Activated CD4-positive, alpha-beta T cell treated with anti-CD3 and anti-CD28 coated beads, Interleukin-2, amount 10 ng/mL, durations not matched to agents 24 days and 14 days (primary cell): ENCODE results near the gene INO80E. TPM values are rescaled to one million over a fixed set of nuclear protein-coding genes. Genes with fewer than 3 reads are reported as not detected.

Source experiments
- DNase-seq: peaks from one replicate; pipeline ENCODE4 v3.0.0; 2022
- H3K27ac Mint-ChIP-seq: one replicate; pipeline ENCODE4 v1.8.0; 2022; ENCODE audit warnings: mild to moderate bottlenecking, mixed read lengths
- H3K27me3 Mint-ChIP-seq: one replicate; pipeline ENCODE4 v1.8.0; 2022; ENCODE audit warnings: mixed read lengths
- H3K36me3 Mint-ChIP-seq: one replicate; pipeline ENCODE4 v1.8.0; 2022; ENCODE audit warnings: low read depth, mild to moderate bottlenecking, mixed read lengths
- H3K4me1 Mint-ChIP-seq: one replicate; pipeline ENCODE4 v1.8.0; 2021; ENCODE audit warnings: mixed read lengths
- H3K4me3 Mint-ChIP-seq: one replicate; pipeline ENCODE4 v1.8.0; 2022; ENCODE audit warnings: mild to moderate bottlenecking, moderate library complexity, mixed read lengths
- H3K9me3 Mint-ChIP-seq: one replicate; pipeline ENCODE4 v1.8.0; 2021; ENCODE audit warnings: mixed read lengths
- intact Hi-C: fragments of 100-400 bp; cut with micrococcal nuclease; formaldehyde crosslinking; loops from one replicate; pipeline ENCODE4 v1.15.1; 2023
- total RNA-seq: library from RNA; stranded (reverse); gene quantifications from 2 replicates; pipeline ENCODE4 v1.2.3, GENCODE V29; 2022

Gene INO80E
- total RNA-seq, 1 donor from 2014 or later = 133 TPM

DNA sequence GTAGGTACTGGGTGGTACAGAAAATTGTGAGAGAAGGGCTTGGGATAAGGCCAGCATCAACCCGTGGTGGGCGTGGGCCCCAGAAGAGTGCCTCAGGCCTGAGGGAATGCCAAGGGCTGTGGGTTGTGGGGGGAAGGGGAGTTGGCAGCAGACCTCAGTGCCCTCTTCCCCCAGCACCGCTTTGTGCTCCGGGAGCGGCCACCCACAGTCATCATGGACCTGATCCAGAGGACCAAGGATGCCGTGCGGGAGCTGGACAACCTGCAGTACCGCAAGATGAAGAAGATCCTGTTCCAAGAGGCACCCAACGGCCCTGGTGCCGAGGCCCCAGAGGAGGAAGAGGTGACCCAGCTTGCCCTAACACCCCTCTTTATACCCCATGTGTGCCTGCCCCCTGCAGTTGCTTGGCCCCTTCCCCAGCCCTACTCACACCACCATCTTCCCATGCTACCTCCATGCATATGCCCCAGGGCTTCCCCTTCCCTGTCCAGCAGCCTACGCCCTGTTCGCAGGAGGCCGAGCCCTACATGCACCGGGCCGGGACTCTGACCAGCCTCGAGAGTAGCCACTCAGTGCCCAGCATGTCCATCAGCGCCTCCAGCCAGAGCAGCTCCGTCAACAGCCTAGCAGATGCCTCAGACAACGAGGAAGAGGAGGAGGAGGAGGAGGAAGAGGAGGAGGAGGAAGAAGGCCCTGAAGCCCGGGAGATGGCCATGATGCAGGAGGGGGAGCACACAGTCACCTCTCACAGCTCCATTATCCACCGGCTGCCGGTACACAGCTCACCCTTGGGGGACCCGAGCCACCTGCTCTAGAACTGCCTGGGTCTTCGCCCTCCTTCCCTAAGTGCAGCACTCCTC is 13.3 kb upstream of the INO80E start:
- H3K27me3 Mint-ChIP-seq = no peaks in the 10 kb centered on the region
- no peak overlapping the region for H3K4me3 Mint-ChIP-seq
- peaks cover 62% of the 10 kb centered on the region for H3K36me3 Mint-ChIP-seq
- H3K27ac Mint-ChIP-seq = no peak overlapping the region
- H3K4me1 Mint-ChIP-seq = no peaks in the 10 kb centered on the region
- DNase-seq = no peak
- H3K9me3 Mint-ChIP-seq = no peaks in the 10 kb centered on the region
- intact Hi-C loops = no loop called here

DNA sequence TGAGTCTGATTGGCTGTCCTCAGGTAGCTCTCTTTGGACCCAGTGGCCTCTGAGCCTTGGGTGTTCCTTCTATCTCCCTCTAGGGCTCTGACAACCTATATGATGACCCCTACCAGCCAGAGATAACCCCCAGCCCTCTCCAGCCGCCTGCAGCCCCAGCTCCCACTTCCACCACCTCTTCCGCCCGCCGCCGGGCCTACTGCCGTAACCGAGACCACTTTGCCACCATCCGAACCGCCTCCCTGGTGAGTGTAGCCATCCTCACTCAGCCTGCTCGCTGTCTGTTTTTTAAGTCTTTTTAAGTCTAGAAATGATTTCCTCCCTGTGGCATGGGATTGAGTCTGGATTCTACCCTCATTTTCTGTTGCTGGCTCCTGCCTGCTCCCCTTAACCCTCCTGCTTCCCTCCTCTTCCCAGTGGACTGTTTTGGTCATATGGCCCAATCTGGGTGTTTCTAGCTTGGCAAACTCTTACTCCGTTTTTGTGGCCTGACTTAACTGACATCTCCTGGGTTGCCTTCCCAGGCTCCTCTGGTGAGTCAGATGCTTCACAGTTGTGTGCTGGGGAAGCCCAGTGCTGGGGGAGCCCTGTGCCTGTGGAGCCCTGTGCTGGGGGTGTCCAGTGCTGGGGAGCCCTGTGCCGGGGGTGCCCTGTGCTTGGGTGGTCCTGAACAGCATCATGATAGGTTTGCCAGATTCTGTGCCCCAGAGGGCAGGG is 12.5 kb upstream of the INO80E start:
- Mint-ChIP-seq H3K36me3 (peaks cover 61% of the 10 kb centered on the region), H3K4me1 (no peaks in the 10 kb centered on the region), H3K9me3 (no peaks in the 10 kb centered on the region), H3K27me3 (no peaks in the 10 kb centered on the region), H3K4me3 (no peak overlapping the region), H3K27ac (no peak overlapping the region)
- DNase-seq = no peak
- intact Hi-C loops = no loop called here

DNA sequence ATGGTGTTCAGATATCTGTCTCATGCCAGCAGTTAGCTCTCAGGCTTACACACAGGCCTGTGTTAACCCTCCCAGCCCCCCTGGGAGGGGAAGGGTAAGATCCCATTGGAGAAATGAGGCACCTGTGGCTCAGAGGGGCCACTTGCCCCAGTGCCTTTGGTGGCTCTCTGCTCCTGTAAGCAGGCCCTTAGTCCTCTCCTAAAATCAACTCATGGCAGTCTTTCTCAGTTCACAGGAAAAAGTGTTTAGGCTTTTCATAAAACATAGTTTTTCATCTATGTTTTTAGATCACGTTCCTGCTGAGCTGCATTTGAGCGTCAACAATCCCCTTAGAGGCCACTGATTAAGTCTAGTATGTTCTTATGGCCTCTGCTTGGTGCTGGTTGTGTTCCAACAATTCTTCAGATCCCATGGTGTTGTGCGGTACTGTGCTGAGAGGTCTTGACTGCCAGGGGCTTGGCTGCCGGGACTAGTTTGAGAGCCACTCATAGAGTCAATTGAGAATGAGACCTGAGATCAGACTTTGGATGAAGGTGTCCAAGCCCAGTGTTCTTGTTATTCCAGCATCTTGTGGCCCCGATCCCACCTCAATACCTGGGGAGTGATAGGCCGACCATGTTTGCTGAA is 11.8 kb upstream of the INO80E start:
- no peaks in the 10 kb centered on the region for H3K4me1 Mint-ChIP-seq
- H3K36me3 Mint-ChIP-seq = peaks cover 62% of the 10 kb centered on the region
- no peak overlapping the region for H3K27ac Mint-ChIP-seq
- no peaks in the 10 kb centered on the region for H3K9me3 Mint-ChIP-seq
- intact Hi-C loops = no loop called here
- H3K4me3 Mint-ChIP-seq = no peak overlapping the region
- no peak for DNase-seq
- H3K27me3 Mint-ChIP-seq = no peaks in the 10 kb centered on the region

DNA sequence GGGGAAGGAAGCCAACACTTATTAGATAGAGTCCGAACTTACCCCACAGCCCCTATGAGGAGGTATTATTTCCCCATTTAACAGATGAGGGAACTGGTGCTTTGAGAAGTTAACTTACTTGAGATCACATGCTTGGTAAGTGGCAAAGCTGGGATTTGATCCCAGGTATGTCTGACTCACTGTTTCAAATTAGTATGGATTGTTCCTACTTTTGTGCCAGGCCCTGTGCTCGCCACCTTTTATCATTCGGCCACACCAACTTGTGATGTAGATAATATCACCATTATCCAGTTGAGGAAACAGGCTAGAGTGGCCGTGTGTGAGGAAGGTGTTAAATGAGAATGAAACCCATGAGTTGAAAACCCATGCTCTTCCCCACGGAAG is 11.3 kb upstream of the INO80E start:
- peaks cover 58% of the 10 kb centered on the region for H3K36me3 Mint-ChIP-seq
- intact Hi-C loops = no loop called here
- no peaks in the 10 kb centered on the region for H3K27me3 Mint-ChIP-seq
- DNase-seq = no peak
- no peak overlapping the region for H3K4me3 Mint-ChIP-seq
- H3K9me3 Mint-ChIP-seq = no peaks in the 10 kb centered on the region
- H3K4me1 Mint-ChIP-seq = no peaks in the 10 kb centered on the region
- no peak overlapping the region for H3K27ac Mint-ChIP-seq

DNA sequence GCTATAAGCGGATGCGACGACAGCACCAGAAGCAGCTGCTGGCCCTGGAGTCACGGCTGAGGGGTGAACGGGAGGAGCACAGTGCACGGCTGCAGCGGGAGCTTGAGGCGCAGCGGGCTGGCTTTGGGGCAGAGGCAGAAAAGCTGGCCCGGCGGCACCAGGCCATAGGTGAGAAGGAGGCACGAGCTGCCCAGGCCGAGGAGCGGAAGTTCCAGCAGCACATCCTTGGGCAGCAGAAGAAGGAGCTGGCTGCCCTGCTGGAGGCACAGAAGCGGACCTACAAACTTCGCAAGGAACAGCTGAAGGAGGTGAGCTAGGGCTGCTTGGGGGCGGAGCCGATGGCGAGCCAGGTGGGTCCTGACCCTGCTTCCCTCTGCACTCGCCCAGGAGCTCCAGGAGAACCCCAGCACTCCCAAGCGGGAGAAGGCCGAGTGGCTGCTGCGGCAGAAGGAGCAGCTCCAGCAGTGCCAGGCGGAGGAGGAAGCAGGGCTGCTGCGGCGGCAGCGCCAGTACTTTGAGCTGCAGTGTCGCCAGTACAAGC is 10.7 kb upstream of the INO80E start:
- peaks cover 55% of the 10 kb centered on the region for H3K36me3 Mint-ChIP-seq
- no peaks in the 10 kb centered on the region for H3K9me3 Mint-ChIP-seq
- no peak overlapping the region for H3K27ac Mint-ChIP-seq
- intact Hi-C loops = no loop called here
- no peaks in the 10 kb centered on the region for H3K27me3 Mint-ChIP-seq
- H3K4me3 Mint-ChIP-seq = no peak overlapping the region
- no peak for DNase-seq
- H3K4me1 Mint-ChIP-seq = no peaks in the 10 kb centered on the region

DNA sequence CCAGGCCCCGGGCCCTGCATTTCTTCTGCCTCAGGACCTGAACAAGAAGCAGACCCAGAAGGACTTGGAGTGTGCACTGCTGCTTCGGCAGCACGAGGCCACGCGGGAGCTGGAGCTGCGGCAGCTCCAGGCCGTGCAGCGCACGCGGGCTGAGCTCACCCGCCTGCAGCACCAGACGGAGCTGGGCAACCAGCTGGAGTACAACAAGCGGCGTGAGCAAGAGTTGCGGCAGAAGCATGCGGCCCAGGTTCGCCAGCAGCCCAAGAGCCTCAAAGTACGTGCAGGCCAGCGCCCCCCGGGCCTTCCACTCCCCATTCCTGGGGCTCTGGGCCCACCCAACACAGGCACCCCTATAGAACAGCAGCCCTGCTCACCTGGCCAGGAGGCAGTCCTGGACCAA is 9.8 kb upstream of the INO80E start:
- H3K9me3 Mint-ChIP-seq = no peaks in the 10 kb centered on the region
- no peak for DNase-seq
- no peaks in the 10 kb centered on the region for H3K4me1 Mint-ChIP-seq
- no peak overlapping the region for H3K27ac Mint-ChIP-seq
- H3K4me3 Mint-ChIP-seq = no peak overlapping the region
- no peaks in the 10 kb centered on the region for H3K27me3 Mint-ChIP-seq
- H3K36me3 Mint-ChIP-seq = peaks cover 54% of the 10 kb centered on the region
- intact Hi-C loops = no loop called here

DNA sequence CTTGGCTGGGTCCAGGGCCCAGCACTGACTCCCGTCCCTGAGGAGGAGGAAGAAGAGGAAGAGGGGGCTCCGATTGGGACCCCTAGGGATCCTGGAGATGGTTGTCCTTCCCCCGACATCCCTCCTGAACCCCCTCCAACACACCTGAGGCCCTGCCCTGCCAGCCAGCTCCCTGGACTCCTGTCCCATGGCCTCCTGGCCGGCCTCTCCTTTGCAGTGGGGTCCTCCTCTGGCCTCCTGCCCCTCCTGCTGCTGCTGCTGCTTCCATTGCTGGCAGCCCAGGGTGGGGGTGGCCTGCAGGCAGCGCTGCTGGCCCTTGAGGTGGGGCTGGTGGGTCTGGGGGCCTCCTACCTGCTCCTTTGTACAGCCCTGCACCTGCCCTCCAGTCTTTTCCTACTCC is 9.1 kb upstream of the INO80E start:
- Mint-ChIP-seq H3K27ac (no peak overlapping the region), H3K4me3 (no peak overlapping the region), H3K36me3 (peaks cover 50% of the 10 kb centered on the region), H3K27me3 (no peaks in the 10 kb centered on the region), H3K9me3 (no peaks in the 10 kb centered on the region), H3K4me1 (no peaks in the 10 kb centered on the region)
- DNase-seq = no peak
- intact Hi-C loops = no loop called here

DNA sequence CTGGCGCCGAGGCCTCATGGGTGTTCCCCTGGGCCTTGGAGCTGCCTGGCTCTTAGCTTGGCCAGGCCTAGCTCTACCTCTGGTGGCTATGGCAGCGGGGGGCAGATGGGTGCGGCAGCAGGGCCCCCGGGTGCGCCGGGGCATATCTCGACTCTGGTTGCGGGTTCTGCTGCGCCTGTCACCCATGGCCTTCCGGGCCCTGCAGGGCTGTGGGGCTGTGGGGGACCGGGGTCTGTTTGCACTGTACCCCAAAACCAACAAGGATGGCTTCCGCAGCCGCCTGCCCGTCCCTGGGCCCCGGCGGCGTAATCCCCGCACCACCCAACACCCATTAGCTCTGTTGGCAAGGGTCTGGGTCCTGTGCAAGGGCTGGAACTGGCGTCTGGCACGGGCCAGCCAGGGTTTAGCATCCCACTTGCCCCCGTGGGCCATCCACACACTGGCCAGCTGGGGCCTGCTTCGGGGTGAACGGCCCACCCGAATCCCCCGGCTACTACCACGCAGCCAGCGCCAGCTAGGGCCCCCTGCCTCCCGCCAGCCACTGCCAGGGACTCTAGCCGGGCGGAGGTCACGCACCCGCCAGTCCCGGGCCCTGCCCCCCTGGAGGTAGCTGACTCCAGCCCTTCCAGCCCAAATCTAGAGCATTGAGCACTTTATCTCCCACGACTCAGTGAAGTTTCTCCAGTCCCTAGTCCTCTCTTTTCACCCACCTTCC is 8.5 kb upstream of the INO80E start:
- Mint-ChIP-seq H3K27ac (no peak overlapping the region), H3K27me3 (no peaks in the 10 kb centered on the region)

DNA sequence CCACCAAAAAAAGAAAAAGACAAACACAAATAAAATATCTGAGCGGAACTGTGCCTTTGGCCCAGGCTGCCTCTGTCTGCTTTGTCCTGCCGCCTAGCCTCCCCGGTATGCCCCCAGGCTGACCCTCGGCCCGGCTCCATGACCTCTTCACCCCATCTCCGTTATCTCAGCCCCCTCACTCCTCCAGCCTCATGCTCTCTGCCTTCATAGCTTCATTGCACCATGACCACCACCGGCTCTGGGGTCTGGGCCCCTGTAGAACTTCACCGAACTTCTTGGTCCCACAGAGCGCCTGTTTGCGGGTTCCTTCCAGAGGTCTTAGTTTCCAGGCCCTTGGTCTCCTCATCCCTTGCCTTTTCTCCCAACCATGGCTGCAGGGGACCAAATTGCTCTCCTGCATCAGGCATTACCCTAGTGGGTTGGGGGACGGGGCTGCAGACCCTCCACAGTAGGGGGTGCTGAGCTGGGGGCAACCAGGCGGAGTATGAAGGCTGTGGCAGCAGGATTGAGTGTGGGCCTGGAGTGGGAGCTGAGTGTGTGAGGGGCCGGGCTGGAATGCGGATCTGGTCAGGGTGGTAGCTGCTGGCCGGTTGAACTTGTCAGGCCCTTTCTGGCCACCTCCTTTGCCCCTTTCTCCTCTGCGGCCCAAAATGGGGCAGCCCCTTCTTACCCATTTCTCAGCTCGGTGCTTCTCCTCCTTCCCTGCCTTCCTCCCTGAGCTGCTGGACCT is 7.5 kb upstream of the INO80E start:
- Mint-ChIP-seq H3K4me3 (no peak overlapping the region), H3K27me3 (no peaks in the 10 kb centered on the region), H3K9me3 (no peaks in the 10 kb centered on the region), H3K36me3 (peaks cover 47% of the 10 kb centered on the region), H3K4me1 (no peaks in the 10 kb centered on the region), H3K27ac (peak overlapping the region; percentile 32)
- no peak for DNase-seq
- intact Hi-C loops = no loop called here

More for the DNA sequence above, 8.5 kb upstream of the INO80E start:
- intact Hi-C loops = no loop called here
- no peak for DNase-seq
- H3K4me1 Mint-ChIP-seq = no peaks in the 10 kb centered on the region
- no peak overlapping the region for H3K4me3 Mint-ChIP-seq
- H3K36me3 Mint-ChIP-seq = peaks cover 50% of the 10 kb centered on the region
- no peaks in the 10 kb centered on the region for H3K9me3 Mint-ChIP-seq

DNA sequence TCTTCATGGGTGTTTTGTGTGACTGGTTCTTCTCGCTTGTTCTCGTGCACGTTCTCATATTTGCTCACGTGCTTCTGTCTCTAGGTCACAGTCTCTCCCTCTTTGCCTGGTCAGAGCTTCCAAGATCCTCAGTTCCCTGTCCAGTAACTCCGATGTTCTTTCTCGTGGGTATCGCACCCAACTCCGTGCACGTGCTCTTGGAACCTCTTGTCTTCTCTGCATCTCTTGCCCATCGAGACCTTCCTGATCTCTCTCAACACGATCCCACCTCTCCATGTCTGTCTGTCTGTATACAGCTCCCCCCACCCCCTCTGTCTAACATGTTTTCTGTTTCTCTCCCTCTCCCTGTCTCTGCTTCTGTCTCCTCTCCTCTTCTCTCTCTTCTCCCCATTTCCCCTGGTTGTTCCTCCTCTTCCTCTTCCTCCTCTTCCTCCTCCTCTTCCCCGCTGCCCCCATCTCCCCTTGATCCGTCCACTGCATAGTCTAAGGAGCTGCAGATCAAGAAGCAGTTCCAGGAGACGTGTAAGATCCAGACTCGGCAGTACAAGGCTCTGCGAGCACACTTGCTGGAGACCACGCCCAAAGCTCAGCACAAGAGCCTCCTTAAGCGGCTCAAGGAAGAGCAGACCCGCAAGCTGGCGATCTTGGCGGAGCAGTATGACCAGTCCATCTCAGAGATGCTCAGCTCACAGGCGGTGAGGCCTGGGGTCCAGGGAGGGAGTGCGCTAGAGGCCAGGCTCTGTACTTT is 6.8 kb upstream of the INO80E start:
- H3K27me3 Mint-ChIP-seq = no peaks in the 10 kb centered on the region
- DNase-seq = no peak
- intact Hi-C loops = no loop called here
- H3K4me1 Mint-ChIP-seq = peaks cover 5% of the 10 kb centered on the region
- H3K36me3 Mint-ChIP-seq = peaks cover 50% of the 10 kb centered on the region
- H3K4me3 Mint-ChIP-seq = no peak overlapping the region
- H3K27ac Mint-ChIP-seq = no peak overlapping the region
- H3K9me3 Mint-ChIP-seq = no peaks in the 10 kb centered on the region

DNA sequence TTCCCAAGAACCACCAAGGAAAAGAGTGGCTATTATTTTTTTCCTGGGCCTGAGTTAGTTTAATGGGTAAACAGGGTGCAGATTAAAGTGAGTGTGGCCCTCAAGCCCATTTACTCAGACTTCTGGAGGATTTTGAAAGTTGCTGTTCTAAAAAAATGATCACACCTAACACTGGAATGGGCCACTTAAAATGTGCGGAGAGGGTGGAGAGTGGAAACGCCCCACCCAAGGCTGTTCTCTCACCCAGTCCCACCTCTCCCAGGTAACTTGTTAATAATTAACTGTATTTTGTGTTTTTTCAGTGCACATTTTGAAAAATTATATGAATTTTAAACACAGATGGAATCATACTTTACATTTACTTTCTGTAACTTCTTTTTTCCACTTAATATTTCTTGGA is 6.0 kb upstream of the INO80E start:
- H3K36me3 Mint-ChIP-seq = peaks cover 49% of the 10 kb centered on the region
- H3K9me3 Mint-ChIP-seq = no peaks in the 10 kb centered on the region
- DNase-seq = no peak
- H3K27ac Mint-ChIP-seq = no peak overlapping the region
- no peaks in the 10 kb centered on the region for H3K27me3 Mint-ChIP-seq
- H3K4me3 Mint-ChIP-seq = no peak overlapping the region
- H3K4me1 Mint-ChIP-seq = peaks cover 13% of the 10 kb centered on the region
- intact Hi-C loops = loop anchor here (10.0 kb wide), 2 partner anchors 385 to 665 kb away; partner anchors contain the start of genes FBRS, MYL11, PRR14 and TBC1D10B

DNA sequence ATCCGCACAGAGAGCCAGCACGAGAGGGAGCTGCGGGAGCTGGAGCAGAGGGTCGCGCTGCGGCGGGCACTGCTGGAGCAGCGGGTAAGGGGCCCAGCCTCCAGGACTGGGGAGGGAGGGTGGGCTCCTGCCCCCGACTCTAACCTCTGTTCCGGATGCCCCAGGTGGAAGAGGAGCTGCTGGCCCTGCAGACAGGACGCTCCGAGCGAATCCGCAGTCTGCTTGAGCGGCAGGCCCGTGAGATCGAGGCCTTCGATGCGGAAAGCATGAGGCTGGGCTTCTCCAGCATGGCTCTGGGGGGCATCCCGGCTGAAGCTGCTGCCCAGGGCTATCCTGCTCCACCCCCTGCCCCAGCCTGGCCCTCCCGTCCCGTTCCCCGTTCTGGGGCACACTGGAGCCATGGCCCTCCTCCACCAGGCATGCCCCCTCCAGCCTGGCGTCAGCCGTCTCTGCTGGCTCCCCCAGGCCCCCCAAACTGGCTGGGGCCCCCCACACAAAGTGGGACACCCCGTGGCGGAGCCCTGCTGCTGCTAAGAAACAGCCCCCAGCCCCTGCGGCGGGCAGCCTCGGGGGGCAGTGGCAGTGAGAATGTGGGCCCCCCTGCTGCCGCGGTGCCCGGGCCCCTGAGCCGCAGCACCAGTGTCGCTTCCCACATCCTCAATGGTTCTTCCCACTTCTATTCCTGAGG is 5.0 kb upstream of the INO80E start:
- intact Hi-C loops = loop anchor here (10.0 kb wide), 2 partner anchors 384 to 664 kb away; partner anchors contain the start of genes FBRS, MYL11, PRR14 and TBC1D10B
- no peaks in the 10 kb centered on the region for H3K9me3 Mint-ChIP-seq
- H3K36me3 Mint-ChIP-seq = peaks cover 39% of the 10 kb centered on the region
- no peak overlapping the region for H3K27ac Mint-ChIP-seq
- H3K4me1 Mint-ChIP-seq = peaks cover 13% of the 10 kb centered on the region
- H3K4me3 Mint-ChIP-seq = no peak overlapping the region
- no peak for DNase-seq
- no peaks in the 10 kb centered on the region for H3K27me3 Mint-ChIP-seq
